ENCODE results near the gene SKI.

- TF ChIP-seq E2F8 (IDR thresholded peaks at IDR 0.05; ENCODE audit: low read depth, partially characterized antibody): no peak
- TF ChIP-seq ZNF830 (CRISPR knock-in tag; IDR thresholded peaks at IDR 0.05): no peak
- TF ChIP-seq RBBP5 (IDR thresholded peaks at IDR 0.05; ENCODE audit: borderline replicate concordance, insufficient read depth, low read length, poor library complexity, severe bottlenecking): no peak
- no peak for TF ChIP-seq HSF4 (CRISPR knock-in tag; IDR thresholded peaks at IDR 0.05; ENCODE audit: borderline replicate concordance)
- TF ChIP-seq ATF2 (CRISPR knock-in tag; IDR thresholded peaks at IDR 0.05): no peak
- no peak for TF ChIP-seq JUNB (CRISPR knock-in tag; conservative IDR thresholded peaks at IDR 0.05)
- TF ChIP-seq ZKSCAN8 (CRISPR knock-in tag; IDR thresholded peaks at IDR 0.05): no peak
- no peak for TF ChIP-seq CEBPB (tag; IDR thresholded peaks at IDR 0.05)
- no peak for TF ChIP-seq NKRF (IDR thresholded peaks at IDR 0.05; ENCODE audit: borderline replicate concordance)
- no peak for TF ChIP-seq STAT6 (CRISPR knock-in tag; IDR thresholded peaks at IDR 0.05)
- no peak for TF ChIP-seq BCL6 (CRISPR knock-in tag; IDR thresholded peaks at IDR 0.05)
- no peak for TF ChIP-seq PRPF4 (IDR thresholded peaks at IDR 0.05; ENCODE audit: insufficient read depth, low read depth, low read length, poor library complexity, severe bottlenecking)
- TF ChIP-seq PHF21A (IDR thresholded peaks at IDR 0.05; ENCODE audit: borderline replicate concordance, low read depth): no peak
- no peak for TF ChIP-seq KDM2B (CRISPR knock-in tag; IDR thresholded peaks at IDR 0.05)
Measured at GRCh38 chr1:2238361-2239012, 10.4 kb downstream of the SKI start.

Measured in K562 (cell line).